Bronchial epithelial cell (primary cell): ENCODE measurements around the gene TBPL1. TPM values are rescaled to one million over a fixed set of nuclear protein-coding genes. Genes with fewer than 3 reads are reported as not detected.

Experiments used
- DNase-seq: peaks from one replicate; pipeline ENCODE4 v3.0.0-alpha.2; 2010; ENCODE audit warnings: low read depth
- FAIRE-seq: peaks from 2 replicates; lab custom pipeline; 2011; peaks lifted over from hg19 to GRCh38; lab: Jason Lieb, UNC
- H3K27me3 ChIP-seq: 2 replicates; pipeline ENCODE4 v1.5.1; 2011; ENCODE audit warnings: low read length; ENCODE audit not compliant: control insufficient read depth, insufficient read depth
- H3K36me3 ChIP-seq: 2 replicates; pipeline ENCODE4 v1.5.1; 2011; ENCODE audit warnings: low read length; ENCODE audit not compliant: control insufficient read depth, insufficient read depth
- H3K4me3 ChIP-seq: 2 replicates; pipeline ENCODE4 v1.5.1; 2011; ENCODE audit warnings: mild to moderate bottlenecking, low read depth, low read length, control low read depth
- total RNA-seq: library from RNA; depleted of rRNA; stranded (reverse); fragments of >200 nt; gene quantifications from 2 replicates; pipeline ENCODE4 v1.2.1, GENCODE V29; 2014
- TF ChIP-seq, protein P1 (sequence below): IDR thresholded peaks from 2 replicates; pipeline ENCODE4 v1.5.1; 2011; ENCODE audit warnings: mild to moderate bottlenecking, moderate library complexity, low read length, control low read depth, inconsistent platforms; ENCODE audit not compliant: insufficient read depth, severe bottlenecking

TBPL1 gene
- total RNA-seq, 1 donor from 2014 or later, result 18.4 TPM

DNA sequence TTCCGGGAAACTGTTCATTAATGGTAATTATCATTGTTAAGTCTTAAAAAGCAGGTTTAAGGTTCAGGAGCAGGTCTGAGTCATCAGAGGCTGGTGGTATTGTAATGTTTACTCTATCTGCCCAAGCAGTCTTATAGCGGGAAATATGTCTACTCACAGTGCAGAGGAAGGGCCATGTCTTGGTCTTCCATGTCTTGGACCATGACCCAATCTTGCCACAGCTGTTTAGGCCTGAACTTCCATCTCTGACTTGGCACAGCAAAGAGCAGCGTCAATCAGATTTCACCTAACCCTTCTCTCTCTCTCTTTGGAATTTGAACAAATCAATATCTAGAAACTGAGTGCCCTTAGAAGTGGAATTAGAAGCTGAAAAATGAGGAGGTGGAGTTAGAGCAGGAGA is 73.6 kb downstream of the TBPL1 start:
- no peak for FAIRE-seq
- TF ChIP-seq, protein P1, sequence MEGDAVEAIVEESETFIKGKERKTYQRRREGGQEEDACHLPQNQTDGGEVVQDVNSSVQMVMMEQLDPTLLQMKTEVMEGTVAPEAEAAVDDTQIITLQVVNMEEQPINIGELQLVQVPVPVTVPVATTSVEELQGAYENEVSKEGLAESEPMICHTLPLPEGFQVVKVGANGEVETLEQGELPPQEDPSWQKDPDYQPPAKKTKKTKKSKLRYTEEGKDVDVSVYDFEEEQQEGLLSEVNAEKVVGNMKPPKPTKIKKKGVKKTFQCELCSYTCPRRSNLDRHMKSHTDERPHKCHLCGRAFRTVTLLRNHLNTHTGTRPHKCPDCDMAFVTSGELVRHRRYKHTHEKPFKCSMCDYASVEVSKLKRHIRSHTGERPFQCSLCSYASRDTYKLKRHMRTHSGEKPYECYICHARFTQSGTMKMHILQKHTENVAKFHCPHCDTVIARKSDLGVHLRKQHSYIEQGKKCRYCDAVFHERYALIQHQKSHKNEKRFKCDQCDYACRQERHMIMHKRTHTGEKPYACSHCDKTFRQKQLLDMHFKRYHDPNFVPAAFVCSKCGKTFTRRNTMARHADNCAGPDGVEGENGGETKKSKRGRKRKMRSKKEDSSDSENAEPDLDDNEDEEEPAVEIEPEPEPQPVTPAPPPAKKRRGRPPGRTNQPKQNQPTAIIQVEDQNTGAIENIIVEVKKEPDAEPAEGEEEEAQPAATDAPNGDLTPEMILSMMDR, result no peak
- peak; percentile 81 for DNase-seq
- Histone ChIP-seq H3K27me3 (no peaks in the 10 kb centered on the region), H3K36me3 (no peaks in the 10 kb centered on the region), H3K4me3 (no peak overlapping the region)

DNA sequence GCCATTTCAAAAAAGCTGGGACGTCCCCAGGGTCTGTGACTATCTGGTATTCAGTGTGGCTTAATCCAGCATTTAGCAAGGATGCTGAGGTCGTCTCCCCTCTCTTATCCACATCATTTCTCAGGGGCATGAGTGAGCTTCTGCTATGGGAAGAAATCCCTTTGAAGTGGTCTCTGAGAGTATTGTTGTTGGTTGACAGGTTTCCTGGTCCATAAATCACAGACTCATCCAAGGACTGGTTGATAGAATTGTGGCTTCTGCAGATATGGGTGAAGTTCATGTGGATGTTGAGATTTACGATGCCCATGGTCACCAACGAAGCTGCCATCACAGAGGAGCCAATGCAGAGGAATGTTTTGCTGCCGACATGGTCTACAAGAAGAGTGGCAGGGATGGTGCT is 75.4 kb downstream of the TBPL1 start:
- TF ChIP-seq, protein P1, result no peak
- no peak for FAIRE-seq
- Histone ChIP-seq H3K36me3 (no peaks in the 10 kb centered on the region), H3K27me3 (no peaks in the 10 kb centered on the region), H3K4me3 (no peak overlapping the region)
- DNase-seq, result no peak

DNA sequence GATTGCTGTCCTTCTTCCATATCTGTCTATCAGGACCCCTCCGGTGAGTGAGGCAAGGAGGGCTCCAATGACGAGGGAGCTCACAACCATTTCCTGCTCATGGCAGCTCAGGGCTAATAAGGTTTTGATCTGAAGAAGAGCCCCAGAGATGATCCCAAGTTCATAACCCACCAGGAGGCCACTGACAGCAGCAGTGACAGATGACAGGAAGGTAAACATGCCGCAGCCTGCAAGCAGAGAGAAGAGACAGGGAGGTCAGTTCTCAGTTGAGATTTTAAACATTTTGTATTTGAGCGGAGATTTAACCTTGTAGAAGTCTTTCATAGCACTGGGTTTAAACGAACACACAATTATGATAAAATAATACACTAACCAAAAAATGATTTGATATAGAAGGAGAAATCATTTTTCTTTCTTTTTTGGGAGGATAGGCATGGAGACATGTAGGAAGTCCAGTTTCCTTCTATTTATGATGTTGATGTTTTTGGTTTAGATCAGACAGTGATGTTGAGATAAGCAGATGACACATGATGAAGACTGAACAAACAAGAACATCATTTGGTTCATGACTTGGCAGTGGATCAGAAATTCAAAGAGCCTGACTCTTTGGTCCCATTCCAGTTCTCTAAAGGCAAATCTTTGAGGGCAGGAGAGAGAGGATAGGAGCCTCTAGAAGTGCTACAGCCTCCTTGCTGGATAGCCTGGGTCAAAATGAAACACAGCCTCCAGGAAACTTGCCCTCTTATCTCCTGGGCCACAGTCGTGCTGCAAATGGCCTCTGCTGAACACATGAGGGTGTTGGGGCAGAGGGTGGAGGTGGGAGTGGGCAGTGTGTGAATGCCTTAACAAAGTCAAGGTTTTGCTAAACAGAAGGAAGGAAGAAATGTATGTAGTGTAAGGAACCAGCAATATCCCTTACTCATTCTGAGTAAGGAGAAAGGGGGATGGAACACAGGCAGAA is 76.8 kb downstream of the TBPL1 start:
- no peaks in the 10 kb centered on the region for H3K36me3 ChIP-seq
- peak; percentile 25 for DNase-seq
- TF ChIP-seq, protein P1, result no peak
- no peak overlapping the region for H3K4me3 ChIP-seq
- FAIRE-seq, result peak; percentile 47
- no peaks in the 10 kb centered on the region for H3K27me3 ChIP-seq

DNA sequence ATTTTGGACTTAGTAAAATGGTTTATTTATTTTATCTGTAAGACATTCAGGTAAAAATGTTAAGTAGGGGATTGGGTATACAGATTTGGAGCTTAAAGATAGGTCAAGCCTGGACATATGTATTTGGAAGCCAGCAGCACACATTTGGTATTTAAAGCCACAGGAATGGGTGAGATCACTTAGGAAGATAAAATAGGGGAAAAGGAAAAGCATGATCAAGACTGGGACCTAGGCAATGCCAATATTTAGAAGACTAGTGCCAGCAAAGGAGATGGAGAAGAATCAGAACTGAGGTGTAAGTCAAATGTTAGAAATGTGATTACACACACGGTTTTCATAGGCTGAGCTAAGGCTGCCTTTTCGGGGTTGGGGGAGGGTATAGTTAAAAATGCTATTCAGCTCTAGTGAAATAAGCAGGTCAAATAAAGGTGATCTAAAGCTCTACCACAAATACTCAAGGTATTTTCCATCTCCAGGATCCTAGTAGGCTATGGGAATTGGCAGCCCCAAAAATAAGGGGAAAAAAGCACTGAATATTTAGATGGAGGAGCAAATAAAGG is 78.8 kb downstream of the TBPL1 start:
- peak; percentile 62 for DNase-seq
- no peaks in the 10 kb centered on the region for H3K36me3 ChIP-seq
- no peak for FAIRE-seq
- TF ChIP-seq, protein P1, result no peak
- no peaks in the 10 kb centered on the region for H3K27me3 ChIP-seq
- no peak overlapping the region for H3K4me3 ChIP-seq

DNA sequence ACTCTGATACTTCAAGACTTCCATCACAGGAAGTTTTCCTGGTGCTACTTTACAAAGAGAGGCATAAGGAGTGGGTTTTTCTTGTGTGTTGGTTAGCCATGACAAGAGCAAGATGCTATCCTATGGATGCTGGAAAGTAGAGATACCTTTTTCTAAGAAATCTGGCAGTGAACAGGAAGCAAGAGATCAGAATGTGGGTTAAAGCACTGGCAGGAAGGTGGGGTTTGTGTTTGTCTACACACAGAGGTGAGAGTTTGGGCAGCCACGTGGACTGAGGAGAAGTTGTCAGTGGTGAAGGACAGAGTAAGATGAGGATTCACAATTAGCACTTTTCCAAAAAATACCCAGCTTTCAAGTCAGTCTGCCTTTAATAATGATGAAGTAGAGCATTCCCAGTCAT is 81.5 kb downstream of the TBPL1 start:
- DNase-seq (no peak), FAIRE-seq (no peak)
- TF ChIP-seq, protein P1, result no peak
- Histone ChIP-seq H3K4me3 (no peak overlapping the region), H3K27me3 (no peaks in the 10 kb centered on the region), H3K36me3 (no peaks in the 10 kb centered on the region)
